Smooth muscle cell of bladder (primary cell): ENCODE measurements around the gene KLB. TPM values are rescaled to one million over a fixed set of nuclear protein-coding genes. Genes with fewer than 3 reads are reported as not detected.

Experiments
- total RNA-seq: library from RNA; depleted of rRNA; stranded (reverse); fragments of >200 nt; gene quantifications from 2 replicates; pipeline ENCODE4 v1.2.3, GENCODE V29; 2014

KLB gene
- not detected in 2 replicates for total RNA-seq

GRCh38 chr4:39406763-39407583, at the start of gene KLB:
KLB (plus strand) TSS chr4:39406930; CDS start chr4:39406950, 20 bp downstream.

DNA sequence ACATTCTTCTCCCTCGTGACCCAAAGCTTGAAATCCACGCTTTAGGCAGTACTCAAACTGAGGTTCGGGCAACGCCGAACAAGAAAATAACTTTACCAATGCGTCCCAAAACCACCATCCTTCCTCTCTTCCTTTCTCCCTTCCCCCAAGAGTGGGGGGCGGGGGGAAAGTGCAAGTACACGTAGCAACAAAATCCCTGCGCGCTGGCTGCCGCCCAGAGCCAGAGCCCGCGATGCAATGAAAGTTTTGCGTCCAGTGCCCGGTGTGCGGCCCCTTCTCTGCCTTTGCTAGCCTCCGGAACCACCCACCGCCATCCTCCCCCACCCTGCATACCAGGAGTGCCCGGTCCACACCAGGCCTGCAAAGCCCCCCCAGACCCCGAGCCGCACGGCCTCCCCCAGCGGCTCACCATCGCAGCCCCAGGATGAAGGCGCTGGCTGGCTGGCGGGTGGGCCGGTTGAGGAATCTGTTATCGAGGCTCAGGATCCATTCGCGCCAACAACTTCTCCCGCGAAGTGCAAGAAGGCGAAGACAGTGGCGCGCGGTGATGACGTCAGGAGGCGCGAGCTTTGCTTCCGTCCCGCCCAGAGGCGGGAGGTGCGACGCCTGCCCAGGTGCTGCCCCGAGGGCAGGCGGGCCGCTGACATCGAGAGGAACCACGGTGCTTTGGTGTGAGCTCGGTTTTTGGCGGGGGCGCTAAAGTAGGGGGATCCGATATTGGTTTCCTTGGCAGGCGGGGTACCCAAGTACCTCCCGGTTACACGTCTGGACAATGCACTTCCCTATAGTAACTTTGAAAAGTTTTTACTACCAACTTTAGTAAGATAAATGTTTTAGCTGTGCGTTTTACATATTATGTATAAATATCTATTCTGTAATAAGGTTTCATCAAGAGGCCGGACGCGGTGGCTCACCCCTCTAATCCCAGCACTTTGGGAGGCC, 40.6 kb upstream of the KLB start, which contains the start of gene RFC1:
RFC1 (minus strand) TSS at position 533 of the 942 bp plus-strand sequence; CDS start at position 412, 121 bp downstream.

DNA sequence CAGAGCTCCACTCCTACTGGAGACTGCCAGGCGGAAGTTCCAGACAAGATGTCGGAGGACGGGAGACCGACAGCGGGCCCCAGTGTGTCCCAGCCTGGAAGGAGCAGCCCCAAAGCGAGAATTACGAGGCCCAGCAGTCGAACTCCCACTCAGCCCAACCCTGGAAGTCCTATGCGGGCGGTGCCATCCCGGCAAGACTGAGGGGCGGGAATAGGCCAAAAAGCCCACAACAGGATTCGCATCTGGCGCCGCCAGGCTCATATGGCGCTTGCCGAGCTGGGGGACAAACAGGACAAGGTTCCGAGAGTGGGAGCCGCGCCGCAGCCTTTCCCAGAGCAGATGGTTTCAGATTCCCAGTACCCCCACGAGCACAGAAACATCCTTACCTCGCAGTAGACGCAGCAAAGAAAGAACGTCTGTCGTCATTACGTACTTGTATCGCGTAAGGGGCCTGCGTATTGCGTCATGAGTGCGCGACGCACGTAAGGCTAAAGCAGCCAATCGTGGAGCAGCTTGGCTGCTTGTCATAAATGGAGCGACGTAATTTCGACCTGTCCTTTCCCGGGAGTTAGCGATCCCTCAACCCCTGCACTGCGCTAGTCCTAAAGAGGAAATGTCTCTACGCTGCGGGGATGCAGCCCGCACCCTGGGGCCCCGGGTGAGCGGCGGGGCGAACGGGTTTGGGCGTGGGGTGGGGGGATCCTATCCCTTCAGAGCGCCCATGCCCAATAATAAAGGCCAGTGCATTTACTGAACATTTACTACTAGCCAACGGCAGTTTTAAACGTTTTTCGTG, 52.0 kb downstream of the KLB start, which contains the start of the genes LIAS and RPL9:
LIAS (plus strand) TSS at position 552 of the 796 bp plus-strand sequence; CDS start at position 614, 62 bp downstream.
RPL9 (minus strand) TSS at position 418 of the 796 bp plus-strand sequence. CDS start 483 bp downstream, outside the sequence.

Other genes with a start within 250 kb of the KLB start
- gene WDR19, start 224.4 kb upstream of the KLB start, total RNA-seq, result 27.9 and 31.2 TPM in 2 replicates
- gene RFC1, start 40.6 kb upstream of the KLB start, total RNA-seq, result 43.5 and 49.5 TPM in 2 replicates
- gene RPL9, start 52.0 kb downstream of the KLB start, total RNA-seq, result 2,826 and 2,988 TPM in 2 replicates
- 5.4 and 6.5 TPM in 2 replicates for gene LIAS, start 52.1 kb downstream of the KLB start, total RNA-seq
- gene UGDH, start 120.5 kb downstream of the KLB start, total RNA-seq, result 174 and 226 TPM in 2 replicates
- gene SMIM14, start 231.9 kb downstream of the KLB start, total RNA-seq, result 33.7 and 37.3 TPM in 2 replicates